Right renal pelvis (tissue), 4 donors: ENCODE measurements around the gene NCK1. TPM values are rescaled to one million over a fixed set of nuclear protein-coding genes. Genes with fewer than 3 reads are reported as not detected.
"Not testable (repeated sequence)": the region's sequence is repeated elsewhere in the genome, so short reads cannot be mapped to it uniquely, and the experiment has no call there.

ENCODE experiments used
- DNase-seq, 4 donors: peaks; one replicate each; pipeline ENCODE4 v3.0.0-alpha.2; 2013; ENCODE audit warnings: low read depth in 4 of 4, low spot score in 3 of 4, missing footprints in 1 of 4
- polyA plus RNA-seq, 4 donors: library from polyadenylated mRNA; unstranded; fragments of 120-200 nt; gene quantifications; one replicate each; pipeline ENCODE4 v1.2.1, GENCODE V29; 2013; ENCODE audit not compliant: insufficient read length in 4 of 4

Gene NCK1
- polyA plus RNA-seq, 4 donors: 37.0 to 48.3 (median 41.4) TPM

DNA sequence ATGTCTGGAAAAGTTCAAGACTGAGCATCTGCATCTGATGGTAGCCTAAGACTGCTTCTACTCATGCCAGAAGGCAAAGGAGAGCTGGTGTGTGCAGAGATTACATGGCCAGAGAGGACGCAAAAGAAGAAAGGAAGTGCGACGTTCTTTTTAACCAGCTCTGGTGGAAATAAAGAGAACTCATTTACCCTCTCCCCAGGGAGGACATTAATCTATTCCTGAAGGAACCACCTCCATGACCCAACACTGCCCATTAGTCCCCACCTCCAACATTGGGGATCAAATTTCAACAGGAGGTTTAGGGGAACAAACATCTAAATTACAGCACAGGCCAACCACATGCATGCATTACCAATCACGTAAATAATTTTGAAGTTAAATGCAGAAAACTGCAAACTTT, 1.5 kb upstream of the NCK1 start:
- peak in 1 of 4 donors; percentile 18 for DNase-seq

DNA sequence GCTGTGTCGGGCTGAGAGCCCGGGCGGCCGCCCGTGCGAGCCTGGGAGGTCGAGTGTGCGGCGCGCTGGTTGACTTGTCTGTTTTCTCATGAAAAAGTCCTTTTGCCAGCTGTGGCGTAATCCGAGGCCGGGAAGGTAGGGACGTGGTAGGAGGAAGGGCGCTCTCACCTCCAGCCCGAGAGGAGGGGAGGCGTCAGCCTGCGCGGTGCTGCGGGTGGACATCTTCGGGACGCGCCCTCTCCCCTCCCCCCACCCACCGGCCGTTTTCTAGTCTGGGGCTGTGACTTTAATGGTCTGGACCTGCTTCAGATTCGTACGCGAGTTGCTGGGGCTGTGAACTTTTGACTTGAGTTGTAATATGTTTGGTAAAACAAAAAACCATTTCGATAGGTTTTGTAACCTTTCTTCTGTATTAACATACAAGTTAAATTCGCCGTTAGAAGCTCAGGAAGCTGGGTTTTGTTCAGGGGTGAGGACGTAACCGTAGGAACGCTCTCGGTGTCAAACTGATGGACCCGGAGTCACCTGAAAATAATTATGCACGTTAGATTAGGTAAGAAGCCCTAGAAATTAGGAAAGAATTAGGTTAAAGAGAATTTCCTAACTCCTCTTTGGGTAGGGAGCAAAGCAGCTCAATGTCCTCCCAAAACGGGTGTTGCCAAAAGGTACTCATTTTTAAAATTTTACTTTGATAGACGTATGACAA, 762 bp downstream of the NCK1 start:
- DNase-seq: peak in 2 of 4 donors; percentile 35 to 41

DNA sequence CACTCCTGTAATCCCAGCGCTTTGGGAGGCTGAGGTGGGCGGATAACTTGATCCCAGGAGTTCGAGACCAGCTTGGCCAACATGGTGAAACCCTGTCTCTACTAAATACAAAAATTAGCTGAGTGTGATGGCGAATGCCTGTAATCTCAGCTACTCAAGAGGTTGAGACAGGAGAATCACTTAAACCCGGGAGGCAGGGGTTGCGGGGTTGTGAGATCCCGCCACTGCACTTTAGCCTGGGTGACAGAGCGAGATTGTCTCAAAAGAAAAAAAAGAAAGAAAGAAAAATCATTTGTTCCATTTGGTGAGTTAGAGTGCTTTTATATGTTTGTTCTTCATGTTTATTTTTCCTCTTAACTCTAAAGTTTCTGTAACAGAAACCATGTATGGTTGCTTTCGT, 7.3 kb downstream of the NCK1 start:
- no peak for DNase-seq

DNA sequence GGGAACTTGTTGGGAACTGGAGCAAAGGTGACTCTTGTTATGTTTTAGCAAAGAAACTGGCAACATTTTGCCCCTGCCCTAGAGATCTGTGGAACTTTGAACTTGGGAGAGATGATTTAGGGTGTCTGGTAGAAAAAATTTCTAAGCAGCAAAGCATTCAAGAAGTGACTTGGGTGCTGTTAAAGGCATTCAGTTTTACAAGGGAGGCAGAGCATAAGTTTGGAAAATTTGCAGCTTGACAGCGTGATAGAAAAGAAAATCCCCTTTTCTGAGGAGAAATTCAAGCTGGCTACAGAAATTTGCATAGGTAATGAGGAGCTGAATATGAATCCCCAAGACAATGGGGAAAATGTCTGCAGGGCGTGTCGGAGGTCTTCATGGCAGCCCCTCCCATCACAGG, 10.2 kb downstream of the NCK1 start:
- not testable (repeated sequence) for DNase-seq

DNA sequence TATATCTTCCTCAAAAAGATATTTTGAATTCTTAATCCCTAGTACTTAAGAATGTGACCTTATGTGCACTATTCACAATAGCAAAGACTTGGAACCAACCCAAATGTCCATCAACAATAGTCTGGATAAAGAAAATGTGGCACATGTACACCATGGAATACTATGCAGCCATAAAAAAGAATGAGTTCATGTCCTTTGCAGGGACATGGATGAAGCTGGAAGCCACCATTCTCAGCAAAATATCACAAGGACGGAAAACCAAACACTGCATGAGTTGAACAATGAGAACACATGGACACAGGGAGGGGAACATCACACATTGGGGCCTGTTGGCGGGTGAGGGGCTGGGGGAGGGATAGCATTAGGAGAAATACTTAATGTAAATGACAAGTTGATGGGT, 17.5 kb downstream of the NCK1 start:
- not testable (repeated sequence) for DNase-seq

DNA sequence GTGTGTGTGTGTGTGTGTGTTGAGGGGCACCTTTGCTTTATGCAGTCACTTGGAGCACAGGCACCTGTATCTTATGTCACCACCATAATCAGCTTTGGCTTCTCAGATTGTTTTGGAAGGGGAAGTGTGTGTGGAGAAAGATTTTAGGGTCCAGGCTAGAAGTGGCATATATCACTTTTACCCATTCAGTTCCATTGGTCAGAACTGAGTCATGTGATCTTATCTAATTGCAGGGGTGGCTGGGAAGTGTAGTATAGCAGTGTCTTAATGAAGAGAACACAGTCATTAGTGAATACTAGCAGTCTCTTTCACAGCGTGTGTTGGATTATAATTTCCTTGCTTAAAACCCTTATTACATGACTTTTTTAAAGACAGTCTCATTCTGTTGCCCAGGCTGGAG, 20.6 kb downstream of the NCK1 start:
- DNase-seq: no peak

DNA sequence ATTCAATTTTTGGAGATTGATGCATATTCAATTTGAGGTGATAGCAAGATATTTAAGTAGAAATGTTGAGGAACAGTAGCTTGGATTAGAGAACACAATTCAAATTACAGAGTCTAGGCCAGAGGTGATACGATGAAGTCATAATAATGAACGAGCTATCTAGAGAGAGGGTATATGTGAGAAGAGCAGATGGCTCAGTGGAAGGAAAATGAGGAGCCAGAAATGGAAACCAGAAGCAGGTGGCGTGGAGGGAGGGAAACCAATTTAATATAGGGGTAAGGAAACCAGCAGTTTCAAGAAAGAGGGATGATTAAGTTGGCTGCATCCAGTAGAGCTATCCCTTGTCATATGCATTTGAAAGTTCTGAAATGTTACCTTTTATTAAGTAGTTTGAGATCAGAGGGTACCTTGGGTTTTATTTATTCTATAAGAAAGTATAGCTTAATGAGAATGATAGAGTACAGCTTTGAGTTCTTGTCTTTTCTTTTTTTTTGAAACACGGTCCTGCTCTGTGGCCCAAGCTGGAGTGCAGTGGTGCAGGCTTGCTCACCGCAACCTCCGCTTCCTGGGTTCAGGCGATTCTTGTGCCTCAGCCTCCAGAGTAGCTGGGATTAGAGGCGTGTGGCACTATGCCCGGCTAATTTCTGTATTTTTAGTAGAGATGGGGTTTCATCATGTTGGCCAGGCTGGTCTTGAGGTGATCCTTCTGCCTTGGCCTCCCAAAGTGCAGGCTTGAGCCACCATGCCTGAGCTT, 22.1 kb downstream of the NCK1 start:
- DNase-seq: no peak

DNA sequence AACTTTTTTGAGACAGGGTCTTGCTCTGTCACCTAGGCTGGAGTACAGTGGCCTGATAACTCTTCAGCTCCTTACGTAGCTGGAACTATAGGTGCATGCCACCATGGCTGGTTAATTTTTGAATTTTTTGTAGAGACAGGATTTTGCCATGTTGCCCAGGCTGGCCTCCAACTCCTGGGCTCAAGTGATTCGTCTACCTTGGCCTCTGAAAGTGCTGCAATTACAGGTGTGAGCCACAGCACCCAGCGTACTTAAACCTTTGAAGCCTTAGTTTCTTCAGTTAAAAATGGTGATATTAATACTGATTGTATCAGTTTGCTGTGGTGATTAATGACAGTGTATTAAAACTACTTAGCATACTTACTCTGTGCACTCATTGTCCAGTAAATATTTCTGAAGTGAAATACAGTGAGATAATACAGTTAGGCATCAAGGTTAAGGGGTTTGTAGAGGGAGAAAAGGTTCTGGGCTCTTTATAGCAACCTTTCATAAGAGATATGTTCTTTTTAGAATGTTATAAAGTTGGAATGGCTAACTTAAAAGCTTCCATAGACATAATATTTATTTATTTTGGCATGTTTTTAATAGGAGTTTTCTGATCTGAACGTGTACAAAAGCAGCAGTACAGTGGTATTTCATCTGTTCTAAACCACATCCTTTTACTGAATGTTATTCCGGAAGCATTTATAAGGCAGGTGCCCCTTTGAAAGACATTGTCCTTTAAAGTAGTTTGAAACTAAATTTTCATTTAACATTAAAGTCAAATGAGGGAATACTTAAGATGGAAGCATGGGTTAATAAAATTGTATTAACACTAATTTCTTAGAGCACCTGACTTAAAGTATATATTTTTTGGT, 23.6 kb downstream of the NCK1 start:
- DNase-seq: no peak

DNA sequence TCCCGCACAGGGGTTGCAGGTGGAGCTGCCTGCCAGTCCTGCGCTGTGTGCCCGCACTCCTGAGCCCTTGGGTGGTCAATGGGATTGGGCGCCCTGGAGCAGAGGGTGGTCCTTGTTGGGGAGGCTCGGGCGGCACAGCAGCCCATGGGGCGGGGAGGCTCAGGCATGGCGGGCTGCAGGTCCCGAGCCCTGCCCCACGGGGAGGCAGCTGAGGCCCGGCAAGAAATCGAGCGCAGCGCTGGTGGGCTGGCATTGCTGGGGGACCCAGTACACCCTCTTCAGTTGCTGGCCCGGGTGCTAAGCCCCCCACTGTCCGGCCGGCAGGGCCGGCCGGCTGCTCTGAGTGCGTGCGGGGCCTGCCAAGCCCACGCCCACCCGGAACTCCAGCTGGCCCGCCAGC, 27.9 kb downstream of the NCK1 start:
- DNase-seq: no peak

DNA sequence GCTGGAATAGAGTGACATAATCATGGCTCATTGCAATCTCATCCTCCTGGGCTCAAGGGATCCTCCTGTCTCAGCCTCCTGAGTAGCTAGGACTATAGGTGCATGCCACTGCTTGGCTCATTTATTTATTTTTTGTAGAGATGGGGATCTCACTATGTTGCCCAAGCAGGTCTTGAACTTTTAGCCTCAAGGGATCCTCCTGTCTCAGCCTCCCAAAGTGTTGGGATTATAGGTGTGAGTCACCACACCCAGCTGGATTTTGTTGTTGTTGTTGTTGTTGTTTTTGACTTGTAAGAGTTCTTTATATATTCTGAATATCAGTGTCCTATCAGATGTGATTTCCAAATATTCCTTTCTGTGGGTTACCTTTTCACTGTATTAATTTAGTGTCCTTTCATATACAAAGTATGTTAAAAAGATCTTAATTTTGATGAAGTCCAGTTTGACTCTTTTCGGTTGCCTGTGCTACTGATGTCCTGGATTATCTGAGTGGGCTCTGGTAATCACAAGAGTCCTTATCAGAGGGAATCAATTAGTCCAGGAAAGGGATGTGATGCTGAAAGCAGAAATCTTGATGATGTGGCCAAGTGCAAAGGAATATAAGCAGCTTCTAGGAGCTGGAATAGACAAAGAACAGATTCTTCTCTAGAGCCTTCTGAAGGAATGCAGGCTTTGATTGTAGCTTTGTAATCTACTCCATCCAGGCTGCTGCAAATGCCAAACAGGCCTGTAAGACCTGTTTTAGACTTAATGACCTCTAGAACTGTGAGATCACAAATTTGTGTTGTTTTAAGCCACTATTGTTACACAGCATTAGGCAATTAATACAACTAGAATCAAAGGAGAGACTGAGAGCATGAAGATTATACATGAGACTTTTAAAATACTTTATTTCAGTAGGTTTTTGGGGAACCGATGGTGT, 30.2 kb downstream of the NCK1 start:
- DNase-seq: no peak

DNA sequence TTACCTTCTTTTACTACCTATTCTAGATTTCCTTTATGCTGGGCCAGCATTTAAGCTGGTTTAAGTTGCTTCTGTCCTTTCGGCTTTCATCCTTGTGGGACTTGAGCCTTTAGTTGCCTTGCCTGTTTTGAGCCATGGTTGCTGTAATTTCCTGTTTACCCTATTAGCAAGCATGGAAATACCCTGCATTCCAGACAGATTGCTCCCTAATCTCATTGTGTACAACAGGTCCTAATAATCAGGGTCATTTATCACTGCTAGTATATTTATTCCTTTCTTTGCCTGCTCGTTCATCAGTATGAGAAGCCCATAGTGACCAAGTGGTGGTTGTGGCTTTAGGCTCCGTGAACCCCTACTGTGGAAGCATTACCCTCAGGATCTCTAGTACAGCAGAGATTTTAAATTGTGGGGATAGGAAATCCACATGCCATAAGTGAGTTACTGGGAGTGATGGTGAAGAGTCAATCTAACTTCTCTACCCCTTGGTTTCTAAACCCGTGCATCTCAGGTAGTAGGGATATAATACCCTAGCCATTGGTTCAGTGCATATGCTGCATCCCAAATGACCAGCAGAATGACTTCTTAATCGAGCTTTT, 31.9 kb downstream of the NCK1 start:
- no peak for DNase-seq

DNA sequence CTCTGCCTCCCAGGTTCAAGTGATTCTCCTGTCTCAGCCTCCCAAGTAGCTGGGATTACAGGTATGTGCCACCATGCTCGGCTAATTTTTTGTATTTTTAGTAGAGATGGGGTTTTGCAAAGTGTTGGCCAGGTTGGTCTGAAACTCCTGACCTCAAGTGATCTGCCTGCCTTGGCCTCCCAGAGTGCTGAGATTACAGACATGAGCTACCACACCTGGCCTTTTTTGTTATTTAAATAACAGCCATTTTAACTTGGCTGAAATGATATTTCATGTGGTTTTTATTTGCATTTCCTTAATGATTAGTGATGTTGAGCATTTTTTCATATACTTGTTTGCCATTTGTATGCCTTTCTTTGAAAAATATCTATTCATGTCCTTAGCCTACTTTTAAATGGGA, 35.2 kb downstream of the NCK1 start:
- DNase-seq: not testable (repeated sequence)

DNA sequence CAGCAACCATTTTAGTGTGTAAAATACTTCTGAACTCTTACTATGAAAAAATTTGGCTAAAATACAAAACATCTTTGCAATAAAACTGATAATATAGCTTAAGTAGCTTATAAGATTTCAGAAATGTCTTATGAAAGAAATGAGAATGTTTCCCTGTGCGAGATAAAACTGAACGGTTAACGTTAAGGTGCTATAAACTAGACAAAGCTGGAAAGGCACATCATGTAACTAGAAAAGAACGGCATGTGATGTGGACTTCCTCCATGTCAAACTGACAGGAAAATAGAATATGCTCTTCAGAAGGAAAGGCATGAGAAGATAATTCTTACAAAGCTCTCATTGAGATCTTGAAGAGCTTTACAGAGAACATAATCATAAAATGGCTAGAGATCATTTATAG, 36.5 kb downstream of the NCK1 start:
- DNase-seq: no peak

DNA sequence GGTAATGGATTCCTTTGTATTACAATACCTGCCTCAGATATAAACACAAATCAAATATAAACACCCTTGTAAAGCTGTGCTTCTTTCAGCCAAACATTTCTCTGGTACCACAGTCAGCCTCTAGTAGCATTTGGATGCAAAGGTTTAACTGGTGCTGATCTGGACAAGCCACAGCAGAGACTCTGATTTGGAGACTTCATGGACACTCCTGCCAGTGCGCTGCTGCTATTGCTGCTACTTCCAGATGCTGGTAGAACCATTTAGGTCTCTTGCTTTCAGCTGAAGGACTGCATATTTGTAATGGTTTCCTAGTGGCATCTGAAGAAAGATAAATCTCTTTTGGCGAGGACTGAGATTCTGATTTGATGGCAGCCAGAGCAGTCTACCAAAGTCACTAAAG, 36.9 kb downstream of the NCK1 start:
- DNase-seq: no peak

DNA sequence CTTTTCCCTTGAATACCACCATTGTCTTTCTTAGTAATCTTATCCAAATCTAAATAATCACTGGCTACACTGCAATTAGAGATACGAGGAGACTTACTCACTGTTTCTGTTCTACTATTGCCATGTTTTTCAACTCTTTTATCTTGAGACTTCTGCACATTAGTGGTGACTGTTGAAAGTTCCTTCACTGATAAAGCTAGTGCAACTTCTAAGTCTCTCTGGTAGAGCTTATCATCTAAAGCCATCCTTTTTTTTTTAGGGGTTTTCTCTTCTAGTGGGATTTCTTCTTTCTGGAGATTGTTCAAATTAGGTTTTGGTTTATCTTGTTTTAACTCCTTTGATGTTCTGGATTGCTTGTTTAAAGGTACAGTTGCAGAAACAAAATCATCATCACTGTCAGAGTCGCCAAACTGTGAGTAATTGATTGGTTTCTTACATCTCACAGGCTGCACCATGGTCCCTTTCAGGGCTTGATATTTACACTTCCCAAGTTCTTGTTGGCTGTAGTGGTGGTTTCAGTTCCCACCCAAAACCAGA, 37.7 kb downstream of the NCK1 start:
- no peak for DNase-seq

DNA sequence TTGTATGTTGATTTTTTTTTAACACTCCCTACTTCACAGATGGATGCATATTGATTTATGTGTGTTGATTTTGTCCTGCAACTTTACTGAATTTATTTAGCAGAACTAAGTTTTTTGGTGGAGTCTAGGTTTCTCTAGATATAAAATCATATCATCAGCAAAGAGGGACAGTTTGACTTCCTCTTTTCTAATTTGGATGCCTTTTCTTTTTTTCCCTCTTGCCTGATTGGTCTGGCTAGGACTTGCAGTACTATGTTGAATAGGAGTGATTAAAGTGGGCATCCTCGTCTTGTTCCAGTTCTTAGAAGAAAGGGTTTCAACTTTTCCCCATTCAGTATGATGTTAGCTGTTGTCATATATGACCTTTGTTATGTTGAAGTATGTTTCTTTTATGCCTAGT, 38.7 kb downstream of the NCK1 start:
- not testable (repeated sequence) for DNase-seq

DNA sequence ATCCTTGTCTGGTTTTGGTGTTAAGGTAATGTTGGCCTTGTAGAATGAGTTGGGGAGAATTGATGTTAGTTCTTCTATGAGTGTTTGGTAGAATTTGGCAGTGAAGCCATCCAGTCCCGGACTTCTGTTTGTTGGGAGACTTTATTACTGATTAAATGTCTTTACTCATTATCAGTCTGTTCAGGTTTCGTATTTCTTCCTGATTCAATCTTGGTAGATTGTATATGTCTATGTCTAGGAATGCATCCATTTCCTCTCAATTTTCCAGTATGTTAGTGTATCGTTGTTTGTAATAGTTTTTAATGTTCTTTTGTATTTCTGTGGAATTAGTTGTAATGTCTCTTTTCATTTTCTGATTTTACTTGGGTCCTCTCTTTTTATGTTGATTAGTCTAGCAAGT, 39.4 kb downstream of the NCK1 start:
- no peak for DNase-seq

DNA sequence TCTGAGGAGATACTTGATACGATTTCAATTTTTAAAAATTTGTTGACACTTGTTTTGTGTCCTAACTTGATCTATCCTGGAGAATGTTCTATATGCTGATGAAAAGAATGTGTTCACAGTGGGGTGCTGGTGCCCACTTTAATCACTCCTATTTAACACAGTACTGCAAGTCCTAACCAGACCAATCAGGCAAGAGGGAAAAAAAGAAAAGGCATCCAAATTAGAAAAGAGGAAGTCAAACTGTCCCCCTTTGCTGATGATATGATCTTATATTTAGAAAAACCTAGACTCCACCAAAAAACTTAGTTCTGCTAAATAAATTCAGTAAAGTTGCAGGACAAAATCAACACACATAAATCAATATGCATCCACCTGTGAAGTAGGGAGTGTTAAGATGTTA, 40.5 kb downstream of the NCK1 start:
- DNase-seq: not testable (repeated sequence)

DNA sequence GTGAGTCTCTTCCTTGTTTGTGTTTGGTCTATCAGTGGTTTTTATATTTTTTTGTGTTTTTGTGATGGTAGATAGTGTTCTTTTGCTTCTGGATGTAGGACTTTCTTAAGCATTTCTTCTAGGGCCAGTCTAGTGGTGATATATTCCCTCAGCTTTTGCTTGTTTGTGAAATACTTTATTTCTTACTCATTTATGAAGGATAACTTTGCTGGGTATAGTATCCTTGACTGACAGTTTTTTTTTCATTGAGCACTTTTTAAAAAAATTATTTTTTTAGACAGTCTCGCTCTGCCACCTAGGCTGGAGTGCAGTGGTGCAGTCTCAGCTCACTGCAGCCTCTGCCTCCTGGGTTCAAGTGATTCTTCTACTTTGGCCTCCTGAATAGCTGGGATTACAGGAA, 41.9 kb downstream of the NCK1 start:
- DNase-seq: no peak

DNA sequence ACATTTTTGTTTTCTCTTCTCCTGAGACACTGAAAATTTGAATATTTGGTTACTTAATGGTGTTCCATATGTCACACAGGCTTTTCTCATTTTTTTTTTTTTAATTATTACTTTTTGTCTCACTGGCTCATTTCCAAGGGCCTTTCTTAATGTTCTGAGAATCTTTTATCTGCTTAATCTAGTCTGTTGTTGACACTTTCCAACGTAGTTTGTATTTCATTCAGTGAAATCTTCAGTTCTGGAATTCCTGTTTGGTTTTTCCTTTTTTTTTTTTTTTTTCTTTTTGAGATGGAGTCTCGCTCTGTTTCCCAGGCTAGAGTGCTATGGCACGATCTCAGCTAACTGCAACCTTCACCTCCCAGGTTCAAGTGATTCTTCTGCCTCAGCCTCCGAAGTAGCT, 42.7 kb downstream of the NCK1 start:
- DNase-seq: no peak
